HG03103 (cell line): ENCODE measurements around the gene KIFC3.

Experiments
- ATAC-seq: cut with Tn5 transposase; IDR thresholded peaks from one replicate; pipeline ENCODE4 v1.9.1; 2021; ENCODE audit warnings: low read depth; ENCODE audit not compliant: unreplicated experiment

The KIFC3 gene

DNA sequence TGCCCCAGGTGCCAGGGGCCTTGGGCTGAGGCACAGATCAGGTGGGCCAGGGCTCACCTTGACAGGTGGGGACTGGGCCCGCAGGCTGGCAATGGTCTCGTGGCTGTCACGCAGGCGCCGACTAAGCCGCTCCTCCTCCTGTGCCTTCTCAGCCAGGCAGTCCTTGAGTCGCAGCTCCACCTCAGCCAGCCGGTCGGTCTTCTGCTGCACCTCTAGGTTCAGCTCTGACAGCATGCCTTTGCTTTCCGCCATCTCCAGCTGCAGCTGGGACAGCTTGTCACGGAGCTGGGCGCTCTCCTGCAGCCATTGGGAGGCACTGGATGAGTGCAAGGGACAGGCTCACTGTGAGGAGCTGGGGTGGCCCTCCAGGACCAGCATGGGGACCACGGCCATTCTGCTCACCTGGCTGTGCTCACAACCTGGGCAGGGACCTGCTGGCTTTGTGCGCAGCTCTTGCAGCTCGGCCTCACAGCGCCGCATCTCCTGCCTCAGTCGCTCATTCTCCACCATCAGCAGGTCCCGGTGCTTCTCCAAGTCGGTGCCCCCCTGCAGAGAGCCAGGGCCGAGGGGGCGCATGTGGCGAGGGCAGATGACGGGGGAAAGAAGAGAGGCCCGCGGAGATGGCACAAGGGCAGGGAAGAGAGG, 31.0 kb downstream of the KIFC3 start:
- ATAC-seq = no peak

DNA sequence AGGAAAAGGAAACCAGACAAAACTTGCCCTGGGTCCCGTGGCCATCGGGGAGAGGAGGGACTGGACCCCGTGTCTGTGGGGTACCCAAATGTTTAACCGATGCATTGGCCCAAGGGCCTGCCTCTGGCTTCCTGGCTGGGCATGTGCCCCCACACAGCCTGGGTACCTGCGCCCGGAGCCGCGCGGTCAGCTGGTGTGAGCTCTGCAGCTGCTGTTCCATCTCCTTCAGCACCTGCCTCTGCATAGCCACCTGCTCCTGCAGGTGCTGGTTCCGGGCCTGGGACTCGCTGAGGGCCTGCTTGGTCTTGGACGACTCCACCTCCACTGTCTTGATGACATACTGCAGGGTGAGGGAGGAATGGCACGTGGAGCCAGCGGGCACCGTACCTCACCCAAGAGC, 31.9 kb downstream of the KIFC3 start:
- ATAC-seq = no peak

DNA sequence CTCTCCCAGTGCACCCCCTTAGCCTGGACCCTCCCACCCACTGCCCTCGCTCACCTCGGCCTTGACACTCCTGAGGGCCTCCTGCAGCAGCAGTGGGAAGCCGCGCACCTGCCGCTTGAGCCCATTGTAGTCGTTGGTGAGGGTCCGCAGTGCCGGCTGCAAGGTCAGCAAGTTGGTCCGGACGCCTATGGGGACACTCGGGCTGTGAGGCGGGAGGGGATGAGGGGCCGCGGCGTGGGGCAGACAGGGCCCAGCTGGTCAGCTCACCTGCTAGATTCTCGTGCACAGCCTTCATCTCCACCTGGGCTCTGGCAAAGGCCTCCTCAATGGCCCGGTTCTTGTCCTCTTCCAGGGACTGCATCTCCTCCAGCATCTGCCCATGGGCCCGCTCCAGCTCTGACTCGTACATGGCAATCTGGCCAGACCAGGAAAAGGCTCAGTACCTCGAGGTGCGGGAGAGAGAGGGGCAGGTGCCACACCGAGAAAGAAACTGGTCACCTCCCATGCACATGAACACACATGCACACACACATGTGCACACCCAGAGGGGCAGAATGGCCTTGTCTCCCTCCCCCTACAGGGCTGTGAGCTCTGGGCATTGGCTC, 32.6 kb downstream of the KIFC3 start:
- no peak for ATAC-seq

DNA sequence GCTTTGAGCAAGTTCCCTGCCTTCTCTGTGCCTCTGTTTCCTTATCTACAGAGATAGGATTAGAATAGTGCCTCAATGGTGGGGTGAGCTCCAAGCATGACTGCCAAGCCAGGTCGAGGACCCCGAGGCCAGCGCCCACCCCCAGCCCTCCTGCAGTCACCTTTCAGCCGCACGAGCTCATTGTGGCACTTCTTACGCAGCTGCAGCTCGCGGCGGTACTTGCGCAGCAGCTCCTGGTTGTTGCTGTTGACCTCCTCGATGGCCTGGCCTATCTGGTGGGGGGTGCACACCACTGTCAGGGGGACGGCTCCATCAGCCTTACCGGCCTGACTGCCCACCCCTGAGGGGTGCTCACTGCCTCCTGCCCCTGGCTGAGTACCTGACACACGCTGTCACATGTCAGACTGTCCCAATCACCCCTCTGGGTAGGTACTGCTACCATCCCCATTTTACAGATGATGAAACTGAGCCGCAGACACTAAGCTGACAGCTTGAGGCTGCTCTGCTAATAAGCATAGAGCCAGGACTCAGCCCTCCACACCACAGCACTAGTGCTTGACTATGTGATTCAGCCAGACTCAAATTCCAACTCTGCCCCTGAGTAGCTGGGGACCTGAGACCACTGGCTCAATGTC, 35.5 kb downstream of the KIFC3 start:
- ATAC-seq = no peak

DNA sequence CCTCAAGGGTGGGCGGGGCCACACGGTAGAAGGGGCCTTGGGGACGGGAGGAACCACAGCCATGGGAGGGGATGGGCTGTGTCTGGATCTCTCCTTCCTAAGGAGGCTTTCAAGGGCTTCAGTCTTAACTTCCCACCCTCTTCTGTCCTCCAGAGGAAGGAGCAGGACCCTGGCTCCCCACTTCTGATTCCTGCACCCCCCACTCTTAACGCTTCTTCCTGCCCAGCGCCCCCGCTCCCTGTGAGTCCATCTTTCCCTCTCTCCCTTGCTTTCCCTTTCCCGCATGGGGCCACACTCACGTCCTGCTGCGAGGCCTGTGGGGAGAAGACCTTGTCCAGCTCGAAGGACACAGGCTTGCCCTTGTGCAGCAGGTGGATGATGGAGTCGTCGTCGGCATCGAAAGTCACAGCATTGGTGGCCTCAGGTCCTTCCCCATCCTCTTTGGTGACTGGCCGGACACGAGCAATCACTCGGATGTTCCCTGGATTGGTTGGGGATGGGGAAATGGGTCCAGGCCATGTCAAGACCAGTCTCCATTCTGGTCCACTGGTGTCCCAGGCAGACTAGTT, 37.0 kb downstream of the KIFC3 start:
- no peak for ATAC-seq

DNA sequence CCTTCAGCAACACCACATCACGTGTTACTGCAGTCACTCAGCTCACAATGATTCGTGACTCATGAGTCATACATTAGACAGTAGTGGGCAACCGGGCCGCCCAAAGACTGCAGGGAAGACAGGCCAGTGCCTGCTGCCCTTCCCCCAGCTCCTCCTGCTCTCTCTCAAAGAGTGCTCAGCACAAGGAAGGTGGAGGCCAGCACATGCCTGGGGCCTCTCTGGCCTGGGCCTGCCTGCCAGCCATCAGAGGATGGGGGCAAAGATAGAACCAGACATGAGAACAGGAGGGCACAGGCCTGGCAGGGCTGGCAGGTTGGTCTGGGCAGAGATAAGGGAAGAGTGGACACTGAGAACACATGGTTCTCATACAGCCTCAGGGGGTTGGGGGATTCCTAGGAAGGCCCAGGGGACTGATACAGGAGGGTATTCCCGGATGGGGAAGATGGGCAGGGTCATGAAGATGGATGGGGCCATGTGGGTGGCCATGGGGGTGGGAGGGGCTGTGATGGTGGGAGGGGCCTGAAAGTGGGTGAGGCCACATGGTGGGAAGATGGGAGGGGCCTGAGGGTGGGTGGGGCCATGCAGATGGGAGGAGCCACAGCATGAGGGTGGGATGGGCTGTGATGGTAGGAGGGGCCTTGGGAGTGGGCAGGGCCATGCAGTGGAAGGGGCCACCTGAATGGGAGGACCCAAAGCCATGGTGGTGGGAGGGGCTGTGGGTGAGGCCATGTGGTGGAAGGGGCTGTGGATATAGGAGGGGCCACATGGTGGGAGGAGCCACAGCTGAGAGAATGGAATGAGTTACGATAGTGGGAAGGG, 37.7 kb downstream of the KIFC3 start:
- ATAC-seq = no peak

DNA sequence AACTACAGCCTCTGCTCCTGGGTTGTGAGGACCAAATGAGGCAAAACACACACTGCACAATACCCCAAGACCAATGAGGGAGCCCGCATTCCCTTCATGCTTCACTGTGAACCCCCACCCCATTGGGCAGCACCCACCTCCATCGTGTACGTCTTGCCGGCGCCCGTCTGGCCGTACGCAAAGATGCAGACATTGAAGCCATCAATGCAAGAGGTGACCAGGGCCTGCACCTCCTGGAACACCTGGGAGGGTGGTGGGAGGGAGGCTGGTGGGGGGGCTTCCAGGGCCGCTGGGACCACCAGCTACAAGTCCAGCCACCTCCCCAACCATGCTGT, 38.3 kb downstream of the KIFC3 start:
- no peak for ATAC-seq

DNA sequence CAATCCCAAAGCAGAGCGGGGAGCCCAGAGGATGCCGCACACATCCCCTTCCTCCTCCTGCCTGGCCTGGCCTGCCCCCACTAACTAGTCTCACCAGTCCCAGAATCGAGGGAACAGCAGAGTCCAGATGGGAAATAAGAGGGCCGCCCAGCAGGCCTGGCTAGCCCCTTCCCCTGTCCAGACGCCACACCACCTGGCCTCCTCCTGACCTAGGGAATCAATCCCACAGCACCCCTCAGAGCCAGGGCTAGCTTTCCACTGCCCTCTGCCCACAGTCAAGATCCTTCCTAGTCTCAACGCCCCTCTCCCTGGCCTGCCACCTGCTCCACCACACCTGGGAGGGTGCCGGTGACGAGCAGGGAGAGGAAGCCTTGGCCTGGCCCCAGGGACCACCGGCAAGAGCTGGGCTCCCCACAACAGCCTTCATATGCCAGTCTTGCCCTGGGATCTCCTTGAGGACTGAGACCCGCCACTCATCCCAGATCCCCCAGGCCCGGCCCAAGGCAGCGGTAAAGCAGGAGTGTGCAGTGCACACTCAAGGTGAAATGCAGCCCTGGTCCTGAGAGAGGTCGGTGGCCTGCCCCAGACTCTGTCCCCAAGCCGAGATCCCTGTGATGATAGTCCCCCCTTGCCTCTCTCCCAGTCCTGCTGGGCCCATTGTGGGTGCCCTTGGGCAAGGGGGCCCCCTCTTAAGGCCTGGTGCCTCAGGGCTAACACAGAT, 38.8 kb downstream of the KIFC3 start:
- ATAC-seq = no peak

DNA sequence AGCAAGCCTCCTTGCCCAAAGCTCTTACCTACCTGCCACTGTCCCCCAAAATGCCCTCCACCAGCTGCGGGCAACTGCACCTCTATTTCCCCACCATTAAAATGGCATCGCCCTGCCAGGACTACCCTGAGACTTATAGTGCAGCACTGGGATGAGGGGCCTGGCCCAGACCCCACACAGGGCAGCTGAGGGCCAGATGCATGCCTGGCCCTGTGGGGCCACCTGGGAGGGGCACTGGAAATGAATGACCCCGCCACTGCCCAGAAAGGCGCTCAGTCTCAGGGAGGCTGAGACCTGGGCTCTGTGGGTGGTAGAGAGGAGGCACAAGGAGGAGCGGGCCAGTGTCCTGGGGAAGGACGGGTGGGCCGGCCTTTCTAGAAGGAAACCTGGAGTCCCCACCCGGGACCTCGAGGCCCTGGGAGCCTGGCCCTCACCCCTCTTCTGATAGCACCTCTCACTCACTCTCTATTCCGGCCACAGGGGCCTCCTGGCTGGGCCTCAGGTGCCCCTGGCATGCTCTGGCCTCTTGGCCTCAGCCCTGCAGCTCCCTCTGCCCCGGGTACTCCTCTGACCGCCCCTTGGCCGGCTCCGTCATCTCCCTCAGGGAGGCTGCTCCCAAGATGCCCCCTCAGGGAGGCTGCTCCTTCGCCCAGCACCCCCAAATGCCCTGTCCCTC, 39.8 kb downstream of the KIFC3 start:
- no peak for ATAC-seq

DNA sequence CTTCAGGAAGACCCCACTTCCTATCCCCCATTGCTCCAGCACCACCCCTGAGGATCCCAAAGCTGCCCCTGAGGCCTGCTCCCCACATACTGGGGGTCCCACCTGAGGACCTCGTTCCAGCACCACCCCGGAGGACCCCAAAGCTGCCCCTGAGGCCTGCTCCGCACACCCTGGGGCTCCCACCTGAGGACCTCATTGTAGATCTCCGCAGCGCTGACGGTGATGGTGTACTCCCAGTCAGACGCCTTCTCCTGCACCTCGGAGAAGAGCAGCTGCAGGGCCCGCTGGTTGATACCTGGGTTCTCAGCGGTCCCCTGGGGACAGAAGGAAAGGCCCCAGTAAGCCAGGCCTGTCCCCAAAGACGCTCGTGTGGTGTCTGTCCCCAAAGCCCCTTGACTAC, 40.3 kb downstream of the KIFC3 start:
- ATAC-seq = no peak

DNA sequence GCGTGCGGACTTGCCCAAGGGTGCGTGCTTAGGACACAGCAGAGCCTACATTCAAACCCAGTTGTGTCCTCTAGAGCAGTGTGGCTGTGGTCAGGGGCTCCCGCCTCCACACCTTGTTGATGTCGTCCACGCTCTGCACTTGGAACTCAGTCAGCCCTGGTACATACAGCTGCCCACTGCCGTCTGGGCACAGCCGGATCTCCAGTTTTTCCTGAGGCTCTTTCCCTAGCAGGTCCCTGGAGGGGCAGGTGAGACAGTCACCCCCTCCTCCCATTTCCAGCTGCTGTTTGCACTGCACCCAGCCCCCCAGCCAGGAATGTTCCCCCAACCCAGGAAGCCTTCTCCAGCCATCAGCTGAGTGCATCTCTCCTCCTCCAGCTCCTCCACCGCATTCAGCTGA, 41.0 kb downstream of the KIFC3 start:
- no peak for ATAC-seq

DNA sequence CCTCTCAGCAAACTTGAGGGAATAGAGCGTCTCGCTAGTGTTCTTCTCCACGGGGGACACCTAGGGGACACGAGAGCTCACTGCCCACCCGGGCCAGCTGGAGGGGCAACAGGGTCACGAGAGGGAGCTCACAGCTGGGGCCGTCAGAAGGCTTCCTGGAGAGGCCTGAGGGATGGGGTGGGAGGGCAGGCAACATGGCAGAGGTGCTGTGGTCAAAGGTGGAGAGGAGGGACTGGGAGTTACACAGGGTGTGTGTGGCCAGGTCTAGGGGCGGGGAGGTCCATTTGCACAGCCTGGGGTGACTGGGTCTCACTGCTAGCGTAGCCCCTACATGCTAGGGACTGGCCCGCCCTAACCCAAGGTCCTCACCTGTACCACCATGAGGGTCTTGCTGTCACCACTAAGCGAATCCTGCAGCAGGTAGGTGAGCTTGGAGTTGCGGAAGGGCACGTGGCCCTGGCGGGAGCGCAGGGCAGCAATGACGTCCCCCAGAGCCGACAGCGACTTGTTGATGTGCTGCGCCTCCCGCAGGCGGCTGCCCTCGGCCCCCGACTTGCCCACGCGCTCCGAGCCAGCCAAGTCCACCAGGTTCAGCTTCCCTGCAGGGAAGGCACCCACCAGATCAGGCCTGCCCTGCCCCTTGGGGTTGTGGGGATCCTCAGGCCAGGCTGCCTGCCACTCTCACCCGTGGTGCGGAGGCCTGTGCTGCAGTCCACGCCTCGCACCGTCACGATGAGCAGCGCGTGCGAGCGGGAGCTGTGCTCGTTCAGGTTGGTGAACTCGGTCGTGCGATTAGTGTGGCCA, 41.7 kb downstream of the KIFC3 start:
- no peak for ATAC-seq

DNA sequence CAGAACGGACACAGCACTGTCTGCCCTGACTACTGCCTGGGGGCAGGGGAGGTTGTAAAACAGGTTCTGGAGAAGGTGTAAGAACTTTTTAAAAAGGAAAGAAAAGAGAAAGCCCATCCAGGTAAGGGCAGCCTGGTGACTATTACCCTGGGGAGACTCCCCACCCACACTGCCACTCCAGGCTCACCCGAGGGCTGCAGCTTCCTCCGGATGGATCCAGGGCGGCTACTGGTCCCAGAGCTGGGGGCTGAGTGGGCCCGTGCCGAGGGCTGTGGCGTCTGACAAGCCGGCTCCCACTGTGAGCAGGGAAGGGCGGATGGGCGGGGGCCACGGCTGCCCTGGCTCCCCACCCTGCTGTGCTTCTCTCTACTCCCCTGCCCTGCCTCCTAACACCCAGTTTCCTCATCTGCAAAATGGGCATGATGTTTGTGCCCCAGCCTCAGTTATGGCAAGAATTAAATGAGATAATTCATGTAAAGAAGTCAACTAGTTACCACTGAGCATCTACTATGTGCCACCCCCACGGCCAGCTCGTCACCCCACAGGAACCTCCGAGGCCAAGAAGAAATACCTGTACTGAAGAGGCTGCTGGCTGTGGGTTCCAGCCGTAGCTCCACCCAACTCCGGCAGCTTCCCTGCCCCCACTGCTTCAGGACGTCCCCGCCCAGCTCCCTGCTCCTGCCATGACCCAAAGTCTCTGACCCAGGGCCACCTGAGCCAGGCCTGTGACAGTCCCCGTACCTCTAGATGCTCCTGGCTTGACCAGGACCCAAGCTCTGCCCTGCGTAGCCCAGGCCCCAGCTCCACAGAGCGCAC, 42.5 kb downstream of the KIFC3 start:
- no peak for ATAC-seq

DNA sequence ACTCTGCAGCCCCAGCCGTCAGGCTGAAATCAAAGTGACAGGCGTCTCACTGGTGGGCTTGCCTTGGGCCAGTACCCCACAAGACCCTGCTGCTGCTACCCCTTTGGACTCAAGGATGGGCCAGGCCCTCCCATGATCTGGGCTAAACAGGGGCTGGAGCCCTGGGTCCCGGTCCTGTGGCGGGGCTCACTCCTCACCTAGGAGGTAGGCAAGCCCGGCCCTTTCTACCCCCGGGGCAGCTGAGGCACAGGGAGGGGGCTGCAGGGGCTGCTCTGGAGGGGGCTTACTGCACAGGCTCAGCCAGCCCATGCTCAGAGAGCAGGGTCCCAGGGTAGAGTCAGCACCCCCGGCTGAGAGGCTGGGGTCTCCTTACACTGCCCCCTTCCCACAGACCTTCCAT, 43.2 kb downstream of the KIFC3 start:
- no peak for ATAC-seq

DNA sequence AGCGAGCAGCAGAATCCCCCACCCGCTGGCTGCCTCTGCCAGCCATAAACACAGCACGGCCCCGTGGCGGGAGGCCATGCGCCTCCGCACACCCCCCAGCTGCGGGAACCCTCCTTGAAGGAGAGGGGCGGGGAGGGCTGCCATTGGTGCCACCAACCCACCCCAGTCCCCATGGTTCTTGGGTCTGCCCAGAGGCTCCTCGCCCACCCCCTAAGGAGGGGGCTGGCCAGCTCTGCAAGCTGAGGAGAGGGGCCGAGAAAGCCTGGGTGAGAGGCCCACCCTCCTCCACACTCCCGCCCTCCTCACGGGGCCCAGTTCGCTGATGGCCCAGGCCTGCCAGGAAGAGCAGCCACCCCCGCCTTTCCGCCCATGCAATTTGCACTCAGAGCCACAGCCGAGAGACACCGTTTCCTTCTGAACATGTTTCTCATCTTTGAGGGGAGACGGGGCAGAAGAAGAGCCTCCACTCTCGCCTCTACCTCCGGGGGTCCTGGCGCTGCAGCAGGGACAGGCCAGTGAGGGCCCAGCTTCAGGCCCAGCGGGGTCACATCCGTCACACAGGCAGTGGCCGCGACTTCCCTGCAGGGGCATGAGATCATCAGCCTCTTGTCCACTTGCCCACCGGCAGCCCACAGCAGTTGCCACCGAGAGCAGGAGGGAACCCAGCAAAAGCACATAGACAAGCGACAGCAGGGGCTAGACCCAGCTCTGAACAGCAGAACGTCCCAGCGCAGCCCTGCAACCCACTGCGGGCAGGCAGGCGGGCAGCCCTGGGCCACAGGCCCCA, 43.8 kb downstream of the KIFC3 start:
- ATAC-seq = no peak

DNA sequence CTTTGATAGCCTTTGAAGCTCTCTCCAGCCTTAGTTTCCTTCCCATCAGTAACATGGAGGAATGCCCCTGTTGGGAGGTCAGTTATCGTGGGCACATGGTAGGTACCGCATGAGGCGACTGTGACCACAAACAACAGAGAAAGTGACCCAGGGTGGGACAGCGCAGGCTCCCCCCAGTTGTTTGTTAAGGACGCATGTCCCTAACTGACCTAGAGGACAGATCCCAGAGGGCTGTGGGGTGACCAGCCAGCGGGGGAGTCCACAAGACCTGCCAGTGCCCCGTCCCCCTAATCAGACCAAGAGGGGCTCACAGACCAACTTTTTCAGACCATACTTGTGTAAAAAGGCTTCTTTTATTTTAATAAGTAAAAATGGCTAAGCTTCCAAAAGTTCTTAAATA, 44.4 kb downstream of the KIFC3 start:
- no peak for ATAC-seq

DNA sequence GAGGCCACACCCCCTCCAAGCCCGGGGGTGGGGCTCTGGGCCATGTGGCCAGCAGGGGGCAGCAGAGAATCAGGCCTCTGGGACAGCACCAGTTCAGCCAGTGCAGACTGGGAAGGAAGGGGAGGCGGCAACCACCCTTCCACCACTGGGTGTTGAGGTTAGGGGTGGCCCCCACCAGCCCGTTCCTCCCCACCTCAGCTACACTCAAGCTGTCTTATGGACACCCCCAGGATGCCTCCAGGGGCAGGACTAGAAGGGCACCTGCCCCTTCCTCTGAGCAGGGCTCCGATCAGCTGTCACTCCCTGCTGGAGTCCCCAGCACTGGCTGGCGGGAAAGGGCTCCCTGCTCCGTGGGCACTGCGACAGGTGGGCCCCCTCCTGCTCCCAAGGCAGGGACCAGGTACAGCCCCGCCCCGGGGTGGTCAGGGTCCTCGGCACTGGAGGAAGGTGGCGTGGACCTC, 44.9 kb downstream of the KIFC3 start:
- peak; percentile 81 for ATAC-seq
